Liver (tissue), 3 donors: ENCODE data around the gene TMPRSS3.

Experiments
- GABPA ChIP-seq, 2 donors: IDR thresholded peaks in 1 of 2; conservative IDR thresholded peaks in 1 of 2; 2 replicates each; pipeline ENCODE4 v1.6.1; 2016; ENCODE audit warnings: antibody characterized with exemption in 2 of 2, mild to moderate bottlenecking in 1 of 2, moderate library complexity in 1 of 2
- HNF4A ChIP-seq, 2 donors: conservative IDR thresholded peaks; 2 replicates each; pipeline ENCODE4 v1.6.1; 2016; ENCODE audit warnings: antibody characterized with exemption in 2 of 2, mild to moderate bottlenecking in 2 of 2
- HNF4G ChIP-seq: IDR thresholded peaks from 2 replicates; pipeline ENCODE4 v1.6.1; 2016; ENCODE audit warnings: antibody characterized with exemption
- JUND ChIP-seq, 2 donors: IDR thresholded peaks; 2 replicates each; pipeline ENCODE4 v1.6.1; 2016; ENCODE audit warnings: antibody characterized with exemption in 2 of 2
- MAX ChIP-seq: IDR thresholded peaks from 2 replicates; pipeline ENCODE4 v1.6.1; 2016; ENCODE audit warnings: antibody characterized with exemption
- RAD21 ChIP-seq, 2 donors: IDR thresholded peaks; 2 replicates each; pipeline ENCODE4 v1.6.1; 2016; ENCODE audit warnings: antibody characterized with exemption in 2 of 2, mild to moderate bottlenecking in 2 of 2
- YY1 ChIP-seq: IDR thresholded peaks from 2 replicates; pipeline ENCODE4 v1.6.1; 2016; ENCODE audit warnings: antibody characterized with exemption, mild to moderate bottlenecking
- ZBTB33 ChIP-seq: IDR thresholded peaks from 2 replicates; pipeline ENCODE4 v1.6.1; 2016; ENCODE audit warnings: antibody characterized with exemption
- TF ChIP-seq, protein P1 (sequence below): fragments of 150-350 bp; IDR thresholded peaks from 2 replicates; pipeline ENCODE4 v1.5.1; 2017; ENCODE audit warnings: improper control_type of control experiment, low read depth, low read length; ENCODE audit not compliant: missing input control
- TF ChIP-seq, protein P2 (sequence below): IDR thresholded peaks from 2 replicates; pipeline ENCODE4 v1.6.1; 2016; ENCODE audit warnings: antibody characterized with exemption
- TF ChIP-seq, protein P3 (sequence below): IDR thresholded peaks from 2 replicates; pipeline ENCODE4 v1.6.1; 2016; ENCODE audit warnings: antibody characterized with exemption, mild to moderate bottlenecking
- donor health status: healthy.
- donor health status: healthy.

- no peak for TF ChIP-seq GABPA (IDR thresholded peaks at IDR 0.05 in 1 of 2, conservative IDR thresholded peaks at IDR 0.05 in 1 of 2)
- no peak for TF ChIP-seq RAD21 (IDR thresholded peaks at IDR 0.05)
- TF ChIP-seq, protein P1, sequence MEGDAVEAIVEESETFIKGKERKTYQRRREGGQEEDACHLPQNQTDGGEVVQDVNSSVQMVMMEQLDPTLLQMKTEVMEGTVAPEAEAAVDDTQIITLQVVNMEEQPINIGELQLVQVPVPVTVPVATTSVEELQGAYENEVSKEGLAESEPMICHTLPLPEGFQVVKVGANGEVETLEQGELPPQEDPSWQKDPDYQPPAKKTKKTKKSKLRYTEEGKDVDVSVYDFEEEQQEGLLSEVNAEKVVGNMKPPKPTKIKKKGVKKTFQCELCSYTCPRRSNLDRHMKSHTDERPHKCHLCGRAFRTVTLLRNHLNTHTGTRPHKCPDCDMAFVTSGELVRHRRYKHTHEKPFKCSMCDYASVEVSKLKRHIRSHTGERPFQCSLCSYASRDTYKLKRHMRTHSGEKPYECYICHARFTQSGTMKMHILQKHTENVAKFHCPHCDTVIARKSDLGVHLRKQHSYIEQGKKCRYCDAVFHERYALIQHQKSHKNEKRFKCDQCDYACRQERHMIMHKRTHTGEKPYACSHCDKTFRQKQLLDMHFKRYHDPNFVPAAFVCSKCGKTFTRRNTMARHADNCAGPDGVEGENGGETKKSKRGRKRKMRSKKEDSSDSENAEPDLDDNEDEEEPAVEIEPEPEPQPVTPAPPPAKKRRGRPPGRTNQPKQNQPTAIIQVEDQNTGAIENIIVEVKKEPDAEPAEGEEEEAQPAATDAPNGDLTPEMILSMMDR: no peak
- TF ChIP-seq, protein P2, sequence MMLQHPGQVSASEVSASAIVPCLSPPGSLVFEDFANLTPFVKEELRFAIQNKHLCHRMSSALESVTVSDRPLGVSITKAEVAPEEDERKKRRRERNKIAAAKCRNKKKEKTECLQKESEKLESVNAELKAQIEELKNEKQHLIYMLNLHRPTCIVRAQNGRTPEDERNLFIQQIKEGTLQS: no peak
- TF ChIP-seq JUND (IDR thresholded peaks at IDR 0.05): no peak
- TF ChIP-seq, protein P3, sequence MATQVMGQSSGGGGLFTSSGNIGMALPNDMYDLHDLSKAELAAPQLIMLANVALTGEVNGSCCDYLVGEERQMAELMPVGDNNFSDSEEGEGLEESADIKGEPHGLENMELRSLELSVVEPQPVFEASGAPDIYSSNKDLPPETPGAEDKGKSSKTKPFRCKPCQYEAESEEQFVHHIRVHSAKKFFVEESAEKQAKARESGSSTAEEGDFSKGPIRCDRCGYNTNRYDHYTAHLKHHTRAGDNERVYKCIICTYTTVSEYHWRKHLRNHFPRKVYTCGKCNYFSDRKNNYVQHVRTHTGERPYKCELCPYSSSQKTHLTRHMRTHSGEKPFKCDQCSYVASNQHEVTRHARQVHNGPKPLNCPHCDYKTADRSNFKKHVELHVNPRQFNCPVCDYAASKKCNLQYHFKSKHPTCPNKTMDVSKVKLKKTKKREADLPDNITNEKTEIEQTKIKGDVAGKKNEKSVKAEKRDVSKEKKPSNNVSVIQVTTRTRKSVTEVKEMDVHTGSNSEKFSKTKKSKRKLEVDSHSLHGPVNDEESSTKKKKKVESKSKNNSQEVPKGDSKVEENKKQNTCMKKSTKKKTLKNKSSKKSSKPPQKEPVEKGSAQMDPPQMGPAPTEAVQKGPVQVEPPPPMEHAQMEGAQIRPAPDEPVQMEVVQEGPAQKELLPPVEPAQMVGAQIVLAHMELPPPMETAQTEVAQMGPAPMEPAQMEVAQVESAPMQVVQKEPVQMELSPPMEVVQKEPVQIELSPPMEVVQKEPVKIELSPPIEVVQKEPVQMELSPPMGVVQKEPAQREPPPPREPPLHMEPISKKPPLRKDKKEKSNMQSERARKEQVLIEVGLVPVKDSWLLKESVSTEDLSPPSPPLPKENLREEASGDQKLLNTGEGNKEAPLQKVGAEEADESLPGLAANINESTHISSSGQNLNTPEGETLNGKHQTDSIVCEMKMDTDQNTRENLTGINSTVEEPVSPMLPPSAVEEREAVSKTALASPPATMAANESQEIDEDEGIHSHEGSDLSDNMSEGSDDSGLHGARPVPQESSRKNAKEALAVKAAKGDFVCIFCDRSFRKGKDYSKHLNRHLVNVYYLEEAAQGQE: no peak
- no peak for TF ChIP-seq HNF4G
- TF ChIP-seq HNF4A (conservative IDR thresholded peaks at IDR 0.05): no peak
- TF ChIP-seq YY1: no peak
- TF ChIP-seq MAX: no peak
- TF ChIP-seq ZBTB33: no peak
Observed at GRCh38 chr21:42373908-42374455, 21.9 kb downstream of the TMPRSS3 start.
